Left cardiac atrium (tissue), 4 donors: Measurements from ENCODE around the gene CHCT1. TPM values are rescaled to one million over a fixed set of nuclear protein-coding genes. Genes with fewer than 3 reads are reported as not detected.
"Not testable (repeated sequence)": the region's sequence is repeated elsewhere in the genome, so short reads cannot be mapped to it uniquely, and the experiment has no call there.

ENCODE experiments used
- ATAC-seq, 2 donors: fragments of 200-7000 bp; cut with Tn5 transposase; one replicate each; pipeline ENCODE4 v1.9.1; 2020; ENCODE audit warnings: mild to moderate bottlenecking in 2 of 2, moderate library complexity in 2 of 2
- DNase-seq: peaks from one replicate; pipeline ENCODE4 v3.0.0-alpha.2; 2020
- intact Hi-C, 2 donors: fragments of 100-400 bp; cut with DNase I; formaldehyde crosslinking; loops; one replicate each; pipeline versions ENCODE4 v1.14.1 to v1.15.1; 2022 to 2023
- total RNA-seq, 2 donors: library from RNA; stranded (reverse); fragmentation: NEBNext Ultra II Directional; extraction: Animal tissue kit (Norgen Biotek cat#: 25700); gene quantifications; one replicate each; pipeline ENCODE4 v1.2.1, GENCODE V29; 2021
- donor health status: DM: no; HTN: yes; CAD: no.
- donor health status: DM: no; HTN: yes; CAD: no; lungs with severe emphysema.
- donor health status: DM: yes; HTN: yes; CAD: no.
- donor health status: Dilated cardiomyopathy.

Gene CHCT1
- total RNA-seq, 2 donors from 2014 or later = not detected

DNA sequence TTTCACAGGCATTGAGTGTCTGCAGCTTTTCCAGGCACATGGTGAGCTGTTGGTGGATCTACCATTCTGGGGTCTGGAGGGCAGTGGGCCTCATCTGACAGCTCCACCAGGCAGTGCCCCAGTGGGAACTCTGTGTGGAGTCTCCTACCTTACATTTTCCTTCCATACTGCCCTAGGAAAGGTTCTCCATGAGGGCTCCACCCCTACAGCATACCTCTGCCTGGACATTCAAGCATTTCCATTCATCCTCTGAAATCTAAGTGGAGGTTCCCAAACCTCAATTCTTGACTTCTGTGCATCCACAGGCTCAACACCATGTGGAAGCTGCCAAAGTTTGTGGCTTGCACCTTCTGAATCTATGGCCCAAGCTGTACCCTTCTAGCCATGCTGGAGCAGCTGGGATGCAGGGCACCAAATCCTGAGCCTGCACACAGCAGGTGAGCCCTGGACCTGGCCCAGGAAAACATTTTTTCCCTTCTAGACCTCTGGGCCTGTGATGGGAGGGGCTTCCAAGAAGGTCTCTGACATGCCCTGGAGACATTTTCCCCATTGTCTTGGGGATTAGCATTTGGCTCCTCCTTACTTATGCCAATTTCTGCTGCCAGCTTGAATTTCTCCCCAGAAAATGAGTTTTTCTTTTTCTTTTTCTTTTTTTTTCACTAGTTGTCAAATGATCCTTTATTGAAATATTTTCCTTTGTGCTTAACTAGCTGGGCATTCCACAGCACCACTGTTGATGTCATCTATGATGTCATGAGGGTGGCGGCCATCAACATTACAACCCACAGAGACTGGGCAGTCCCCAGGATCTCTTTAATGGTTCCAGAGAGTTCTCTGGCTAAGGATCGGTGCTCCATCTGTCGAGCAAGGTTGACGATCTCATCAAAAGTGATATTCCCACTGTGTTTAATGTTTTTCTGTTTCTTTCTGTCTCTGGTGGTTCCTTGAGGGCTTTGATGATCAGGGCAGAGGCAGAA is 11.0 kb downstream of the CHCT1 start:
- not testable (repeated sequence) for DNase-seq, ATAC-seq
- intact Hi-C loops = loop anchor here (5.0 to 10.0 kb wide), 4 partner anchors 199 to 396 kb away; no protein-coding TSS in a partner anchor

DNA sequence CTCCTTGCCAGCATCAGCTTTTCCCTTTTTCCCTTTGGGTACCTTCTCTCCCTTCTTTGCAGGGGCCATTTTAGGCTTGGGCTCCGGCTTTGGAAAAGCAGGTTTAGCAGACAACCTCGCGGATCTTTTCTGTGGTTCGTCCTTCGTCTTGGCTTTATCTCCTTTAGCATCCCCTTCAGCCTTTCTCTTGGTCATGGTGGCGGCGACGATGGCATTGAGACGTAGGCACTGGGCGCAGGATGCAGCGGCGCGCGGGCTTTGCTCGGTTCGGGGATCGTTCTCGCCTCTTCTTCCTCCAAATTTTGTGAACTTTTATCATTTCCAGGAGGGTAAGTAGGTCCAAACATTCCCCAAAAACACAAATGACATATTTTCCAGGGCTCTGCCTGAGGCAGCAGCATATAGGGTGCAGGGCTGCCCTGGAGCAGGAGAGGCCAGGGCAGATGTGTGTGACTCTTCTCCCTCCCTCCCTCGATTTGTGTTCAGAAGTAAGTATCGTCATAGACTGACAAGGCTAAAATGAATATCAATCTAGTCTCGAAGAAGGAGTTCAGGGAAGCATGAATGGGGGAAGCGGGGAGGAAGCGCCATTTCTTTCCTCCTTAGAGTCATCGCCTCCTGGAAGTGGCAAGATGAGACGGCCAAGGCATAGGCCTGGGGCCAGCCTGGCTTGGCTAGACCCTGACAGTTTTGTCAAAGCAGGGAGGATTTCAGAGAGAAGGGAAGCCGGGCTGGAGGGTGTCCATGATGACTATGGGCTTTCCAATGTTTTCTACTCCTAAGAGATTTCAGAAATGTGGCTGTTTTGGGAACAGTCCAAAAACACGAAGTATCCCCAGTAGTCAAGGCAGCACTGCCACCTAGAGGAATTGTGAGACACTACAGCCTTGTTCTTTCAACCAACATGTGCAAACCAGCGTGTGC is 13.2 kb downstream of the CHCT1 start:
- intact Hi-C loops = loop anchor here (5.0 to 10.0 kb wide), 4 partner anchors 201 to 331 kb away; partner anchors contain the start of gene CA4 (in 1 of the 2)
- peak; percentile 87 to 94 for ATAC-seq
- DNase-seq = peak; percentile 70

DNA sequence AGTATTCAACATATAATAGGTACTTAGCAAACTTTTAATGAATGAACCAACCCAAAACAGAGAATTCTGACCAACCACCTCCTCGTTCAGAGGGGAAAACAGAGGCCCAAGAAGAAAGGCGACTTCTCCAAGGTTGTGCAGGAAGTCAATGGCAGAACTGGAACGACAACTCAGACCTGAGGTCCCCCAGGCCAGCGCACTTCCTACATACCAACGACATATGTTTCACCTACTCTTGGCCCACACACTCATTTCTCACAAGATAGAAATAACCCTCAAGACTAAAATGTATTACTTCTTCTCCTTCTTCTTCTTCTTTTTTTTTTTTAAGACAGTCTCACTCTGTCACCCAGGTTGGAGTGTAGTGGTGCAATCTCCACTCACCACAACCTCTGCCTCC is 14.4 kb downstream of the CHCT1 start:
- intact Hi-C loops = loop anchor here (5.0 to 10.0 kb wide), 4 partner anchors 202 to 332 kb away; partner anchors contain the start of gene CA4 (in 1 of the 2)
- no peak for ATAC-seq
- no peak for DNase-seq

DNA sequence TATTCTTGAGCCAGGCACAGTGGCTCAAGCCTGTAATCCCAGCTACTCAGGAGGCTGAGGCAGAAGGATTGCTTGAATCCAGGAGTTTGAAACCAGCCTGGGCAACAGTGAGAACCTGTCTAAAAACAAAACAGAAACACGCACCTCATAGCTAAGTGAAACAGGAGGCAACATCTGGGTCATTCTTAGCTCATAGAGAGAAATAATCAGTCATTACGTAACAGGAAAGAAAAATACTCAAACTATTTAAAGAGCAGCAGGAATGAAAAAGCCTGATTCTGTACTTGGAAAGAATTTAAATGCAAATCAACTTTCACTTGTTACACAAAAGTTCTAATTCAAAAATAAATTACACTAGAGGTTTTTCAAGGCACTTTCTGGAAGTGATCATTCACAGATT is 17.2 kb downstream of the CHCT1 start:
- no peak for ATAC-seq
- no peak for DNase-seq
- intact Hi-C loops = loop anchor here (5.0 to 10.0 kb wide), 4 partner anchors 205 to 335 kb away; partner anchors contain the start of gene CA4 (in 1 of the 2)

DNA sequence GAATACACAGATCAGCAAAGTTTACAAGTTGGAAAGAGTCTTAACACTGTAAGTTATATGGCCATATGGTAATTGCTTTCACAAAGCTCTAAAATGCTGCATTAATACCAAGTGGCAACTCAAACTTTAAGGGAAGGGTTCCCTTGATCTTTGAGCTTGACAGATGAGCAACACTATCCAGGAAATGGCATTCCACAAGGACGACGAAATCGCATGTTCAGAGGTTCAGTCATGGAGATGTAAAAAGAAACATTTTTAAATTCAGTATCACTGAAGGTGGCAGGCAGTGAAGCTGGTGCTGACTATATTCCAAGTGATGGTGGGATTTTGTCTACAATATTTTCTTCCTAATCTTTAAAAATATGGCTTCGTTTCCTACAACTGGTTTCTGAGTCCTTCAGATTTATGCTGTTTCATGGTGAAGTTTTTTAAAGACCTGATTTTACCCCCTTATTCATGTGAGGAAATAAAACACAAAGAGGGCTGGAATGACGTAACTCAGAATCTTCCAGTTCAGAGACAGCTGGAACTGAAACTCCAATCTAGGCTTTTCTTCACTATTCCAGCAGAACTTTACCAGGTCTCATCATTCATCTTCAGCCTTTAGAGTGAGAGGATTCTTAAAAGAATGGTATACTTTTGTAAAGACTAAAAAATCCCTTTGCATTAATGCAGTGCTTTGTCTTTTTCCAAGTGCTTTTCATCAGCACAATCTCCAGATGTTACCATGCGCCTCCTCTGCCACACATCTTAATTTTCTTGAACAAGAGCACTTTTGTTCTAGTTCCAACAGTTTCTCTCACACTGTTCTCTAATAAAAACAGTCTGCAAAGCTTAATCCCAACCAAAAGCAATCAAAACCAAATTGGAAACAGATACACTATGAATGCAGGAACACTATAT is 20.2 kb downstream of the CHCT1 start:
- ATAC-seq = peak in 1 of 2 donors; percentile 60
- DNase-seq = no peak
- intact Hi-C loops = no loop called here

DNA sequence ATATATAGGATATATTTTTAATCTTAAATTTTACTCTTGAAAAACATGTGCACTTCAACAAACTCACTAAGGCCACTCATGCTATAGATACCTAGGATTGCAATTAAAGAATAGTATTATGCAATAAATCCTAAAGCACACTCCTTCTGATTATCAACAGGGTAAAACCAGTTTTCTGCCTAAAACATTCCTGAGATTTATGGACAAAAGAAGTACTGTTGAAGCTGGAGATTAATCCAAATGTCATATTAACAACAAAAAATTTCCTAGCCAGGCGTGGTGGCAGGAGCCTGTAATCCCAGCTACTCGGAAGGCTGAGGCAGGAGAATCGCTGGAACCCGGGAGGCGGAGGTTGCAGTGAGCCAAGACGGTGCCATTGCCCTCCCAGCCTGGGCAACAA is 21.4 kb downstream of the CHCT1 start:
- intact Hi-C loops = no loop called here
- no peak for DNase-seq
- ATAC-seq = no peak

DNA sequence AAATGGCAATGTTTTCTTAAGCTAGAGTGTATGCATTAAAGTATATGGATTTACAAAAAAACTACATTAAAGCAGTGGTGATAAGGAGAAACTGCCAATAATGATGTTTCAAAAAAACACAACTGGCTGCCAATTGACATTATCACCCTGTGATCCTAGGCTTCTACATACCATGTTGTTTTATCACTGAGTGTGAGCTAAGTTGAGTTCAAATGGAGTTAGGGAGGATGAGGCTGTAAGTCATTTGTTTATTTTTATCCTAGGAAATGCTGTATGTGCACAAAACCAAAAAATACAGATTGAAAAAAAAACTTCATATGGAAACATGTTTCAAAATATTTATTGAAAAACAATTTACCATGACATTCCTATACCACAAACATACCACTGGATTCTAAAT is 22.9 kb downstream of the CHCT1 start:
- intact Hi-C loops = no loop called here
- DNase-seq (no peak), ATAC-seq (no peak)

DNA sequence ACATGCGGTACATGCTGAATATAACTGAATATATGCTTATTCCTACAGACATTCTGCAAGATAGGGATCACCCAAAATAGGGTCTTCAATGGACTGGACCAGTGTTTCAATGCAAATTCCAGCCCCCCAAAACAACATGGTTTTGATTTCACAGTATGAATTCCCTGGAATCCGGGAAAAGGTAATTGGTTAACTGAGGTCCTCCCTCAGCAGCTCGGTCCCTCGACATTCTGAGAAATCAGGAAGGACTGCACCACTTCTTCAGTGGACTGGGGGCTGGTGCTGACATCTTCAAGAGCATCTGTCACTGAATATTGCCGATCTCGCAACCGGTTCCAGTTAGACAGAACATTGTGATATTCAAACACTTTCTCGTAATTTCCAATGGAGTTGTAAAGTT is 25.1 kb downstream of the CHCT1 start:
- no peak for DNase-seq
- intact Hi-C loops = no loop called here
- ATAC-seq = no peak

DNA sequence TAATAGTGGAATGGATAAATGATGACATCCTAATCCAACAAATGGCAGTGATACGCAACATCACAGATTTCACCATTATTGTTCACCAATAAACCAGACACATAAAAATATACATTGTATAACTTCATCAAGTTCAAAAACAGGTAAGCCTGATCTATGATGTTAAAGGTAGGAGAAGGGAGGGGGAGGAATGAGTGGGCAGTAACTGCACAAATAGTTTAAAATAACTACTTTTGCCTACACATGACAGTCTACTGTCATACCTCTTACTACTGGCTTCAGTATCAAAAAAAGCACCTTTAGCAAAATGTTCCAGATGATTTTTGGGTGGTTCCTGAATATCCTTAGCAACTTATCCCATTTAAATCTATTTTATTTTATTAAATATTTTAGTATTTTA is 28.8 kb downstream of the CHCT1 start:
- intact Hi-C loops = no loop called here

DNA sequence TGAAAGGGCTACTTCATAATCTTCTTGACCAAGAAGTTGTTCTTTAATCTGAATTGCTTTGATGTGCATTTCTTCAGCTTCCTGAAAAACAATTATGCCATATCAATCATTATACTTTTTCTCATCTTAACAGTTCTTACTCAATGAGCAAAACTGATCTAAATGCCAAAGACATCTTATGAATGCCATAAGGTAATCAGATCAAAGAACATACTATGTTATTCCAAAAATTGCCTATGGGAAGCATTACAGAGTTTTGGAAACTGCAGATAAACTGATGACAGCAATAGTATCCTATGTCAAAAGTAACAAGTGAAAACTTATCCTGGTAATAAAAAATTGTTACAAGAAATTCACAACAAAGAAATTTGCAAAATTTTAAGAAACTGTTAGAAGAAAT is 29.7 kb downstream of the CHCT1 start:
- no peak for ATAC-seq
- intact Hi-C loops = no loop called here
- no peak for DNase-seq

More for the DNA sequence above, 28.8 kb downstream of the CHCT1 start:
- DNase-seq (no peak), ATAC-seq (no peak)

DNA sequence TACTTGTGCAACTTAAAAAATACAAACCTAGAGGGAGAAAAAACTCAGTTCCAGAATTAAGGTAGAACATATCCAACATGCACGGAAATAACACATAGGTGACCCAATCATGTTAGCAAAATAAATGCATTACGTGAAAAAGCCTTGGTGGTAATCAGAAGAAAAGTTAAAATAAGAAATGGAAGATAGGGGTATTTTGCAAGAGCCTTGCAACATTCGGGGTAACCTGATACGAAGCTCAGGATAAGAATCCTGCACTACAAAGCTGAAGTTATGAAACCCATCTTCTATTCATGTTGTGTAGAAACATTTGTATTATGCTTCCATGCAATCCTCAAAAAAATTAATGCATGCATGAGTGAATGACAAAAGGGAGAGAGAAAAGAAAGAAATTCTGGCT is 33.1 kb downstream of the CHCT1 start:
- DNase-seq (no peak), ATAC-seq (no peak)
- intact Hi-C loops = no loop called here

DNA sequence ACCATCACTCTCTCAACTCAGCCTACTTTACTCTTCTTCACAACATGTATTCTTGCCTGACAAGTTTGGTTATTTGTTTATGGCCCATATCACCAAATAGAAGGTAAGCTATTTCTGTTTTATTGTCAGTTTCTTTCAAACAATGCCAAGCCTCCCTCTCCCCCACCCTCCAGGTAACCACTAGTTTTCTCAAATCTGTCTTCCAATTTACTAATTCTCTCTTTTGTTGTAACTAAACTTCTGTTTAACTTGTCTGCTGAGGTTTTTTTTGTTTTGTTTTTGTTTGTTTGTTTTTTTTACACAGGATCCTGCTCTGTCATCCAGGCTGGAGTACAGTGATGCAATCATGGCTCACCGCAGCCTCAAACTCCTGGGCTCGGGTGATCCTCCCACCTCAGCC is 34.9 kb downstream of the CHCT1 start:
- no peak for ATAC-seq
- intact Hi-C loops = no loop called here
- no peak for DNase-seq

DNA sequence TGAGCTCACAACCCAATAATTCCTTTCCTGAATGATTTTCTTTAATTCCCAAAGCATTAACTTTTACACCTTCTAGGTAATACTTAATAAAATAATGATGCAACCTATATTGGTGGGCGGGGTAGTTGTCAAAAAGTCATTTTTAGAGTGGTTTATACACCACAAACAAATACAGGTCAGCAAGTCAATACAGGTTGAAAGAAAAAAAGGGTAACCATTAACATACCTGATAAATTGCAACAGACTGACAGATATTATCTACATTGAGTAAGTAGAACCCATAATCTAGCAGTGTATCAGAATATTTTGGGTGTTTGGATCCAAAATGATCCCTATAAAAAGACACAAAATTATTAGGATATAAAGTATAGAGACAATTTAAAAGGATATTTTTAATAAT is 39.3 kb downstream of the CHCT1 start:
- DNase-seq = no peak
- no peak for ATAC-seq
- intact Hi-C loops = no loop called here

DNA sequence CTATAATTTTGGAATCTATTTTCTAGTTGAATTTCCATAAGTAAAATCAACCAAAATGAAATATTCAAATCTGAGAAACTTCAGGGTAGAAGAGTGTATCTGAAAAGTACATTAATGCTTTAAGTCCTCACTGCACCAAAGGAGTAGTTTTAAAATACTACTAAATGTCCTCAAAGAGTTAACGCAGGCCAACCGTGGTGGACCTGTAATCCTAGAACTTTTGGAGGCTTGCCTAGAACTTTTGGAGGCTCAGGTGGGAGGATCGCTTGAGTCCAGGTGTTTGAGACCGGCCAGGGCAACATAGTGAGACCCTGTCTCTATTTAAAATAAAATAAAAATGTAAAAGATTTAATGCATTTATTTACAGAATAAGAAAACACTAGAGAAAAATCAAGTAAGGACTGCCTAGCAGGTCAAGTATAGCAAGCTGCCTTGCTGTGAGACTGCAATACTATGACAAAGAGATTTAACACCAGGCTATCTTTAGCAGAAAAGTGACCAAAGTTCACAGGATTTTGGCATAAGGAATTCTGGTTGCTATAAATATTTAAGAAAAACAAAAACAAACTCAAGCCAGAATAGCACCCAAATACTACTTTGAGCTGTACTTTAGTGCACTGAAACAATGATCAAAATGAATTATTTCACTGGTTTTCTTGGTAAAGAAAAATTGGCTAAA is 41.0 kb downstream of the CHCT1 start:
- peak in 1 of 2 donors; percentile 81 for ATAC-seq
- DNase-seq = no peak
- intact Hi-C loops = no loop called here

DNA sequence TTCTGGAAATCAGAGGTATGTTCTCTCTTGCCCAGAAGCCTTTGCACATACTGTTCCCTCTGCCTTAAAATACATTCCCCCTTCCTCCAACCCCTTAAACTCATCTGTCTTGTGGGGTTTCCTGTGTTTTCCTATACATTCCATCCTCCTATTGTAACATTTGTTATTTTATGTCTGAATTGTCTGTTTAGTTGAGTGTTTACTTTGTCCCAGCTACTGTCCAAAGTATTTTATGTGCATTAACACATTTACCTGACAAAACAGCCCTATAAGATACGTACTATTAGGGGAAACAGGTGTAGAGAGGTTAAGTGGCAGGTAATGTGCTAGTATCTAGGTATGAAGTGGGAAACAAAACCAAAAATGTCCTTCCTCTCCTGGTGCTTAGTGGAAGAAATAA is 42.1 kb downstream of the CHCT1 start:
- intact Hi-C loops = no loop called here
- no peak for ATAC-seq

DNA sequence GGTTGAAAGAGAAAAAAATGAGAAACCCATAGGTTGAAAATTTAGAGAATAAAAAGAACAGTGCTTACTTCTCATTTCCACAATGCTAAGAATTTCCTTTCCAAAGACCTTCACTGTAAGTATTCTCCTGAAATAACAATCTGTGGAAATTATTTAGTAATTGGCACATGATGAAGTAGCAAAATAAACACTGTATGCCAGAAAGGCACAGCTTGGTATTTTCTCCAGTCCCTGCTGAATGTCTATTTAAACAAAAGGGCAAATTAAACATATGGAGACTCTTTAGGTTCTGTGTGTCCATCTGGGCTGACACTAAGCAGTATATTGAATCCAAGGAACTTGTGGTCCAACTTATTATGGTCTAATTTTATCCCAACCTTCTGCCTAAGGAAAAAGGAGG is 46.1 kb downstream of the CHCT1 start:
- no peak for ATAC-seq
- intact Hi-C loops = no loop called here
- DNase-seq = no peak

More for the DNA sequence above, 42.1 kb downstream of the CHCT1 start:
- DNase-seq = no peak

DNA sequence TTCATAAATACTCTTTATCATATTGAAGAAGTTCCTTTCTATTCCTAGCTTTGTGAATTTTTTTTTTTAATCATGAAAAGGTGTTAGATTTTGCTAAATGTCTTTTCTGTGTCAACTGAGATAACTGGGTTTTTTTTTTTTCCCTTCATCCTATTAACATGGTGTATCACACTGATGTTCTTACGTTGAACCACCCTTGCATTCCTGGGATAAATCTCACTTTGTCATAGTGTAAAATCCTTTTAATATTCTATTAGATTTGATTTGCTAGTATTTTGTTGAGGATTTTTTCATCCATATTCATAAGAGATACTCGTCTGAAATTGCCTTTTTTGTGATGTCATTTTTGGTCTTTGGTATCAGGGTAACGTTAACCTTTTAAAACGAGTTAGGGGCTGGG is 49.2 kb downstream of the CHCT1 start:
- no peak for ATAC-seq
- intact Hi-C loops = loop anchor here in 1 of 2 donors (5.0 kb wide), 1 partner anchor 51 kb away; no protein-coding TSS in a partner anchor
- DNase-seq = no peak

DNA sequence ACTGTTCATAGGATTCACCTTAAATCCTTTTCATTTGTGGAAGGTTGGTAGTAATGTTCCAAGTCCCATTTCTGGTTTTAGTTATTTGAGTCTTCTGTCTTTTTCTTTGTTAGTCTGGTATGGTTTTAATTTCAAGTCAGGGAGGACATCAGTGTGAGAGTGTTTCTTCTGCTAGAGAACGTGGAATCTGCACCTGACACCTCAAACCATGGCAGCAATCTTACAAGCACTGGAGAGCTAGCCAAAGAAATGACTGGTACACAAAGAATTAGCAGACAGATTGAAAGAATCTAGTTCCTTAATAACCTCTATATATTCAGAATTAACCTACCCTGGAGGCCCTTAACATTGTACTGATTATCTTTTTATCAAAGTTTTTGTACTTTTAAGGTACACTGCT is 50.2 kb downstream of the CHCT1 start:
- no peak for ATAC-seq
- intact Hi-C loops = loop anchor here in 1 of 2 donors (5.0 kb wide), 1 partner anchor 50 kb away; no protein-coding TSS in a partner anchor
- DNase-seq = no peak
